CD4-positive, alpha-beta T cell (primary cell): ENCODE results near the gene DNAJC15. TPM values are rescaled to one million over a fixed set of nuclear protein-coding genes. Genes with fewer than 3 reads are reported as not detected.
"Not testable (repeated sequence)": the region's sequence is repeated elsewhere in the genome, so short reads cannot be mapped to it uniquely, and the experiment has no call there.

Experiments
- ATAC-seq: fragments of 200-7000 bp; cut with Tn5 transposase; one replicate; pipeline ENCODE4 v1.10.0; 2022; ENCODE audit warnings: mild to moderate bottlenecking; ENCODE audit not compliant: poor library complexity
- CTCF ChIA-PET: fragments of 350-600 bp; sonication (Branson Sonifier 250); formaldehyde crosslinking; loops from one replicate; lab custom pipeline; 2021; ENCODE audit warnings: antibody characterized with exemption, inconsistent platforms; lab: Charles Lee
- POLR2A ChIA-PET: fragments of 350-600 bp; sonication (Branson Sonifier 250); formaldehyde crosslinking; loops from one replicate; lab custom pipeline; 2021; ENCODE audit warnings: antibody characterized with exemption, inconsistent platforms; lab: Charles Lee
- DNase-seq, 14 experiments: peaks; one replicate each; pipeline ENCODE4 v3.0.0-alpha.2; 2013 to 2020; ENCODE audit warnings: mixed read lengths in 2 of 14
- H3K27ac ChIP-seq, 2 donors: one replicate each; pipeline versions ENCODE4 v1.5.1 to v1.7.0; 2013; ENCODE audit warnings: low read length in 2 of 2, low read depth in 1 of 2, mild to moderate bottlenecking in 1 of 2
- H3K27me3 ChIP-seq, 2 experiments: 1 replicate in 1 of 2; 2 replicates in 1 of 2; pipeline versions ENCODE4 v1.6.1 to v1.7.0; 2013; ENCODE audit warnings: low read length in 2 of 2, control low read depth in 1 of 2, mild to moderate bottlenecking in 1 of 2, moderate library complexity in 1 of 2; ENCODE audit not compliant: insufficient read depth in 2 of 2, control insufficient read depth in 1 of 2
- H3K36me3 ChIP-seq: one replicate; pipeline ENCODE4 v1.6.1; 2013; ENCODE audit warnings: low read length, control low read depth; ENCODE audit not compliant: insufficient read depth
- H3K4me1 ChIP-seq: one replicate; pipeline ENCODE4 v1.6.1; 2013; ENCODE audit warnings: low read length, control low read depth; ENCODE audit not compliant: insufficient read depth
- H3K4me3 ChIP-seq: one replicate; pipeline ENCODE4 v1.5.1; 2013; ENCODE audit warnings: mild to moderate bottlenecking, low read length, moderate library complexity
- H3K9me3 ChIP-seq, 2 experiments: 1 replicate in 1 of 2; 2 replicates in 1 of 2; pipeline versions ENCODE4 v1.6.1 to v1.7.0; 2013; ENCODE audit warnings: low read length in 2 of 2, mild to moderate bottlenecking in 2 of 2, control low read depth in 1 of 2, moderate library complexity in 1 of 2; ENCODE audit not compliant: control insufficient read depth in 1 of 2, insufficient read depth in 1 of 2
- H3K27ac Mint-ChIP-seq: one replicate; pipeline ENCODE4 v1.8.0; 2020; ENCODE audit warnings: mixed read lengths
- H3K27me3 Mint-ChIP-seq: one replicate; pipeline ENCODE4 v1.8.0; 2021; ENCODE audit warnings: mixed read lengths
- H3K36me3 Mint-ChIP-seq: one replicate; pipeline ENCODE4 v1.8.0; 2021; ENCODE audit warnings: low read depth, mixed read lengths
- H3K4me1 Mint-ChIP-seq: one replicate; pipeline ENCODE4 v1.8.0; 2021; ENCODE audit warnings: low read depth, mixed read lengths
- H3K4me3 Mint-ChIP-seq: one replicate; pipeline ENCODE4 v1.8.0; 2020; ENCODE audit warnings: mild to moderate bottlenecking, mixed read lengths
- H3K9me3 Mint-ChIP-seq: one replicate; pipeline ENCODE4 v1.8.0; 2020; ENCODE audit warnings: mixed read lengths
- intact Hi-C, 2 experiments: fragments of 100-400 bp; cut with DNase I in 1 of 2; cut with micrococcal nuclease in 1 of 2; formaldehyde crosslinking; loops; one replicate each; pipeline versions ENCODE4 v1.15.1 to v1.9.0; 2023 to 2025; cut with DNase I, micrococcal nuclease
- total RNA-seq, 174 experiments: library from RNA in 2 of 174; stranded (reverse) in 2 of 174; gene quantifications; one replicate each; pipeline ENCODE4 v1.2.3 and lab custom pipeline; 2021 to 2026
- TF ChIP-seq, protein P1 (sequence below): fragments of 200-600 bp; IDR thresholded peaks from one replicate; pipeline ENCODE4 v1.8.0; 2022; ENCODE audit warnings: antibody characterized with exemption, mild to moderate bottlenecking

DNAJC15 gene
- total RNA-seq, 2 experiments from 2014 or later, result 6.8 to 7.6 TPM

DNA sequence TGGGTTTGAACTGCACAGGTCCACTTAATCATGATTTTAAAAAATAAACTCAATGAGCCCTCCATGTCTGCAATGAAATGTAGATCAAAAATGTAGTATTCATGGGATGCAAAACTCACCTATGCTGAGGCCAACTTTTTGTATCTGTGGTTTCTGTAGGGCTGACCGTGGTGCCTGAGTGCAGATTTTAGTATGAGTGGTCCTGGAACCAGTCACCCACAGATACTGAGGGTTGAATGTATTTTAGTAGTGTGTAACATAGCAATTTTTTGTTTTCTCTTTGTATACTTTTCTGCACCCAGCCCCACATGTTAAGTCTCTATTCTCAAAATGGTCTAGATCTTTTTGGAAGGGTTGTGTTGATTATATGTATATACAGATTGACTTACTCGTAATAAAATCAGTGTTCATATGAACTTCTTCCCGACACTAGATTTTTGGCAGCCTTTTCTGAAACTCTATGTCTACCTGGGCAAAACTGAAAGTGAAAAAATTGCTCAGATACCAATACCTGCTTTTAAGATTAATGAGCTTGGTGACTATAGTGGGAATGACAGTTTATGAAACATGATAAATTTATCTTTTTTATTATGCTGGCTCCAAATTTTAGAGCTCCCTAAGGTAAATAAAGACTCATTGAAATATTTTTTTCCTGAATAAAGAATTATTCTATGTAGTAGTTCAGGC is 51.6 kb downstream of the DNAJC15 start:
- no peaks in the 10 kb centered on the region for H3K27me3 Mint-ChIP-seq
- ATAC-seq, result peak; percentile 44
- peak in 2 of 14 experiments; percentile 13 to 40 for DNase-seq
- ChIA-PET CTCF (interaction anchor here (1.0 to 1.4 kb wide), 3 partner anchors 20 to 85 kb away, joined by 3 to 4 read pairs (median 3); no protein-coding TSS in a partner anchor), POLR2A (interaction anchor here (0.7 to 1.3 kb wide), 3 partner anchors 10 to 82 kb away, joined by 3 to 5 read pairs (median 4); no protein-coding TSS in a partner anchor)
- no peak overlapping the region for H3K27ac ChIP-seq
- no peaks in the 10 kb centered on the region for H3K27me3 ChIP-seq
- H3K27ac Mint-ChIP-seq, result peak overlapping the region; percentile 1
- H3K4me3 ChIP-seq, result peak overlapping the region; percentile 5
- H3K9me3 ChIP-seq, result no peaks in the 10 kb centered on the region
- peaks cover 10% of the 10 kb centered on the region for H3K36me3 ChIP-seq
- peaks cover 60% of the 10 kb centered on the region for H3K4me1 Mint-ChIP-seq
- TF ChIP-seq, protein P1, sequence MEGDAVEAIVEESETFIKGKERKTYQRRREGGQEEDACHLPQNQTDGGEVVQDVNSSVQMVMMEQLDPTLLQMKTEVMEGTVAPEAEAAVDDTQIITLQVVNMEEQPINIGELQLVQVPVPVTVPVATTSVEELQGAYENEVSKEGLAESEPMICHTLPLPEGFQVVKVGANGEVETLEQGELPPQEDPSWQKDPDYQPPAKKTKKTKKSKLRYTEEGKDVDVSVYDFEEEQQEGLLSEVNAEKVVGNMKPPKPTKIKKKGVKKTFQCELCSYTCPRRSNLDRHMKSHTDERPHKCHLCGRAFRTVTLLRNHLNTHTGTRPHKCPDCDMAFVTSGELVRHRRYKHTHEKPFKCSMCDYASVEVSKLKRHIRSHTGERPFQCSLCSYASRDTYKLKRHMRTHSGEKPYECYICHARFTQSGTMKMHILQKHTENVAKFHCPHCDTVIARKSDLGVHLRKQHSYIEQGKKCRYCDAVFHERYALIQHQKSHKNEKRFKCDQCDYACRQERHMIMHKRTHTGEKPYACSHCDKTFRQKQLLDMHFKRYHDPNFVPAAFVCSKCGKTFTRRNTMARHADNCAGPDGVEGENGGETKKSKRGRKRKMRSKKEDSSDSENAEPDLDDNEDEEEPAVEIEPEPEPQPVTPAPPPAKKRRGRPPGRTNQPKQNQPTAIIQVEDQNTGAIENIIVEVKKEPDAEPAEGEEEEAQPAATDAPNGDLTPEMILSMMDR, result no peak
- peaks cover 49% of the 10 kb centered on the region for H3K36me3 Mint-ChIP-seq
- intact Hi-C loops, result loop anchor here in 1 of 2 experiments (10.0 kb wide), 1 partner anchor 800 kb away; the partner anchor contains the start of genes CCDC122 and LACC1
- H3K4me3 Mint-ChIP-seq, result peak overlapping the region; percentile 17
- peaks cover 4% of the 10 kb centered on the region for H3K4me1 ChIP-seq
- no peaks in the 10 kb centered on the region for H3K9me3 Mint-ChIP-seq

DNA sequence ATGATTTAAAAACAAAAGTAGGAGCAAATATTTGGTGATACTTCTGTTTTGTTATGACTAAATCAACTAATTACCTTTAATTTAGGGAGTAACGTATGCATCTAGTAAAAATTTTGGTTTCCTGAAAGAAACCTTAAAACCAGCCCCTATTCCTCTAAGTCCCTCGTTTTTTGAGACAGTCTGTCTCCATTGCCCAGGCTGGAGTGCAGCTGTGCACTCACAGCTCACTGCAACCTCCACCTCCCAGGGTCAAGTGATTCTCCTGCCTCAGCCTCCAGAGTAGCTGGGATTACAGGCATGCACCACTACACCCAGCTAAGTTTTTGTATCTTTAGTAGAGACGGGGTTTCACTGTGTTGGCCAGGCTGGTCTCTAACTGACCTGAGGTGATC is 52.1 kb downstream of the DNAJC15 start:
- H3K4me3 Mint-ChIP-seq, DNase-seq, H3K27me3 ChIP-seq, H3K27ac ChIP-seq, H3K9me3 ChIP-seq, H3K4me1 ChIP-seq, H3K9me3 Mint-ChIP-seq, ATAC-seq, H3K27me3 Mint-ChIP-seq: not testable (repeated sequence)
- Mint-ChIP-seq H3K4me1 (peaks cover 60% of the 10 kb centered on the region), H3K27ac (peak overlapping the region; percentile 1), H3K36me3 (peaks cover 49% of the 10 kb centered on the region)
- CTCF ChIA-PET, result interaction anchor here (1.2 to 2.1 kb wide), 3 partner anchors 10 to 85 kb away, joined by 3 to 11 read pairs (median 4); no protein-coding TSS in a partner anchor
- Histone ChIP-seq H3K36me3 (peaks cover 14% of the 10 kb centered on the region), H3K4me3 (peak overlapping the region; percentile 5)
- POLR2A ChIA-PET, result interaction anchor here (0.7 to 1.3 kb wide), 4 partner anchors 10 to 83 kb away, joined by 3 to 5 read pairs (median 4); no protein-coding TSS in a partner anchor
- intact Hi-C loops, result loop anchor here in 1 of 2 experiments (10.0 kb wide), 1 partner anchor 799 kb away; the partner anchor contains the start of genes CCDC122 and LACC1

DNA sequence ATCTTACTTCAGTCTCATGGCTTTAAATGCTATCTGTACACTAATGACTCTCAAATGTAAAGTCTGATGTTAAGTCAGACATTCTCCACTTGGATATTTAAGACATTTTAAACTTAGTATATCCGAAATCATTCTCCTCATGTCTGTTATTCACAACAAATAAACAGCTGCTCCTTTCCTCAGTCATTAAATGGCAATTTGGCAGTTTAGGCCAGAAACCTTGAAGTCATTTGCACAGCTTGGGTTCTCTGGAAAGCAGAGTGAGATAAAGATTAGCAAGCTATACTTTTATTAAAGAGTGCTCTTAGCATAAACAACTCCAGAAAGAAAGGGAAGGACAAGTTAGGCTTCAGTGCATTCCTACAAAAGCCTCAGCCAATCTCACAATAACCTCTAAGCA is 53.7 kb downstream of the DNAJC15 start:
- Histone ChIP-seq H3K27ac (no peak overlapping the region), H3K4me3 (no peak overlapping the region), H3K9me3 (no peaks in the 10 kb centered on the region), H3K36me3 (peaks cover 12% of the 10 kb centered on the region), H3K4me1 (peaks cover 4% of the 10 kb centered on the region), H3K27me3 (no peaks in the 10 kb centered on the region)
- peaks cover 58% of the 10 kb centered on the region for H3K4me1 Mint-ChIP-seq
- H3K27me3 Mint-ChIP-seq, result no peaks in the 10 kb centered on the region
- ChIA-PET CTCF (interaction anchor here (1.8 to 2.1 kb wide), 2 partner anchors 8 to 107 kb away, joined by 5 to 11 read pairs; no protein-coding TSS in a partner anchor), POLR2A (interaction anchor here (1.1 kb wide), 1 partner anchor 84 kb away, joined by 4 read pairs; the partner anchor contains the start of gene EPSTI1)
- DNase-seq, result no peak
- peaks cover 50% of the 10 kb centered on the region for H3K36me3 Mint-ChIP-seq
- intact Hi-C loops, result loop anchor here in 1 of 2 experiments (10.0 kb wide), 1 partner anchor 798 kb away; the partner anchor contains the start of genes CCDC122 and LACC1
- no peak overlapping the region for H3K4me3 Mint-ChIP-seq
- H3K9me3 Mint-ChIP-seq, result peaks cover 3% of the 10 kb centered on the region
- no peak for ATAC-seq
- TF ChIP-seq, protein P1, result no peak
- H3K27ac Mint-ChIP-seq, result no peak overlapping the region
